MM.1S (cell line): ENCODE results near the gene TUBGCP3.

Experiments
- DNase-seq: peaks from one replicate; pipeline ENCODE4 v3.0.0-alpha.2; 2015
- H2AFZ ChIP-seq: fragments of 300-600 bp; sonication (generic); 2 replicates; pipeline ENCODE4 v1.6.0; 2016; ENCODE audit warnings: antibody characterized with exemption, low read length
- H3F3A ChIP-seq: fragments of 300-600 bp; sonication (generic); 2 replicates; pipeline ENCODE4 v1.6.1; 2016; ENCODE audit warnings: mild to moderate bottlenecking, antibody characterized with exemption, low read length, moderate library complexity, mixed read lengths; ENCODE audit not compliant: insufficient read depth
- H3K27ac ChIP-seq: fragments of 300-600 bp; sonication (generic); 2 replicates; pipeline ENCODE4 v1.5.1; 2016; ENCODE audit warnings: mild to moderate bottlenecking, low read length
- H3K27me3 ChIP-seq: fragments of 300-600 bp; sonication (generic); replicated peaks from 2 replicates; pipeline ENCODE4 v1.6.0; 2016; ENCODE audit warnings: low read length; ENCODE audit not compliant: insufficient read depth
- H3K36me3 ChIP-seq: fragments of 300-600 bp; sonication (generic); replicated peaks from 2 replicates; pipeline ENCODE4 v1.6.1; 2016; ENCODE audit warnings: mild to moderate bottlenecking, low read length, mixed read lengths; ENCODE audit not compliant: insufficient read depth
- H3K4me1 ChIP-seq: fragments of 300-600 bp; sonication (generic); 2 replicates; pipeline ENCODE4 v1.6.1; 2016; ENCODE audit warnings: low read length, mixed read lengths
- H3K4me2 ChIP-seq: fragments of 300-600 bp; sonication (generic); 2 replicates; pipeline ENCODE4 v1.6.0; 2016; ENCODE audit warnings: low read depth, low read length
- H3K4me3 ChIP-seq: fragments of 300-600 bp; sonication (generic); 2 replicates; pipeline ENCODE4 v1.5.1; 2016; ENCODE audit warnings: low read length, mixed read lengths
- H3K79me2 ChIP-seq: fragments of 300-600 bp; sonication (generic); 2 replicates; pipeline ENCODE4 v1.6.1; 2016; ENCODE audit warnings: mixed run types, low read length, mixed read lengths
- H3K9ac ChIP-seq: fragments of 300-600 bp; sonication (generic); 2 replicates; pipeline ENCODE4 v1.6.1; 2016; ENCODE audit warnings: low read length, mixed read lengths
- H3K9me2 ChIP-seq: fragments of 300-600 bp; sonication (generic); replicated peaks from 2 replicates; pipeline ENCODE4 v1.6.1; 2016; ENCODE audit warnings: mild to moderate bottlenecking, low read length, mixed read lengths; ENCODE audit not compliant: insufficient read depth
- H3K9me3 ChIP-seq: fragments of 300-600 bp; sonication (generic); replicated peaks from 2 replicates; pipeline ENCODE4 v1.6.1; 2016; ENCODE audit warnings: mild to moderate bottlenecking, low read length, mixed read lengths; ENCODE audit not compliant: insufficient read depth
- H4K20me1 ChIP-seq: fragments of 300-600 bp; sonication (generic); 2 replicates; pipeline ENCODE4 v1.6.1; 2016; ENCODE audit warnings: mild to moderate bottlenecking, low read length, moderate library complexity, mixed read lengths; ENCODE audit not compliant: insufficient read depth
- CTCF ChIP-seq: fragments of 300-600 bp; sonication (generic); IDR thresholded peaks from 2 replicates; pipeline ENCODE4 v1.5.1; 2016; ENCODE audit warnings: antibody characterized with exemption, low read length, mixed read lengths
- EZH2 ChIP-seq: fragments of 300-600 bp; sonication (generic); optimal IDR thresholded peaks from 2 replicates; pipeline ENCODE3; 2017; ENCODE audit warnings: low read depth, mild to moderate bottlenecking, antibody characterized with exemption, low read length, mixed read lengths
- EZH2phosphoT487 ChIP-seq: fragments of 300-600 bp; sonication (generic); IDR thresholded peaks from 2 replicates; pipeline ENCODE4 v1.6.1; 2018; ENCODE audit warnings: antibody characterized with exemption, low read length

TUBGCP3 gene

GRCh38 chr13:112627161-112627560 is 39.2 kb upstream of the TUBGCP3 start:
- H3K27ac ChIP-seq, result no peak overlapping the region
- H3K4me2 ChIP-seq, result no peak overlapping the region
- DNase-seq, result no peak
- H3K9me2 ChIP-seq, result no peaks in the 10 kb centered on the region
- H3K4me1 ChIP-seq, result peaks cover 4% of the 10 kb centered on the region; the same call in 1 of the 2 replicates
- H3K27me3 ChIP-seq, result no peaks in the 10 kb centered on the region
- H3F3A ChIP-seq, result no peaks in the 10 kb centered on the region
- no peak overlapping the region for H2AFZ ChIP-seq
- H3K79me2 ChIP-seq, result no peaks in the 10 kb centered on the region
- TF ChIP-seq EZH2phosphoT487 (no peak), EZH2 (no peak), CTCF (no peak)
- no peaks in the 10 kb centered on the region for H3K9me3 ChIP-seq
- no peaks in the 10 kb centered on the region for H4K20me1 ChIP-seq
- no peak overlapping the region for H3K4me3 ChIP-seq
- no peaks in the 10 kb centered on the region for H3K36me3 ChIP-seq
- no peak overlapping the region for H3K9ac ChIP-seq

- Histone ChIP-seq H3F3A (no peaks in the 10 kb centered on the region), H3K4me2 (no peak overlapping the region), H3K4me1 (peaks cover 4% of the 10 kb centered on the region; the same call in 1 of the 2 replicates), H2AFZ (no peak overlapping the region), H3K4me3 (no peak overlapping the region), H3K79me2 (no peaks in the 10 kb centered on the region), H3K9me2 (no peaks in the 10 kb centered on the region), H3K27me3 (no peaks in the 10 kb centered on the region), H3K9ac (no peak overlapping the region), H4K20me1 (no peaks in the 10 kb centered on the region), H3K36me3 (no peaks in the 10 kb centered on the region), H3K27ac (no peak overlapping the region), H3K9me3 (no peaks in the 10 kb centered on the region)
- TF ChIP-seq EZH2phosphoT487, result no peak
- TF ChIP-seq CTCF, result no peak
- TF ChIP-seq EZH2, result no peak
- DNase-seq, result no peak
These were observed 38.8 kb upstream of the TUBGCP3 start for GRCh38 chr13:112626761-112627160.

- Histone ChIP-seq H3K9ac (no peak overlapping the region), H3K9me3 (no peaks in the 10 kb centered on the region), H2AFZ (no peak overlapping the region), H3K36me3 (no peaks in the 10 kb centered on the region), H3K79me2 (no peaks in the 10 kb centered on the region), H4K20me1 (no peaks in the 10 kb centered on the region), H3K4me2 (no peak overlapping the region), H3K4me1 (peaks cover 4% of the 10 kb centered on the region; the same call in 1 of the 2 replicates), H3K4me3 (no peak overlapping the region), H3K27me3 (no peaks in the 10 kb centered on the region), H3K27ac (no peak overlapping the region), H3K9me2 (no peaks in the 10 kb centered on the region), H3F3A (no peaks in the 10 kb centered on the region)
- DNase-seq, result no peak
- TF ChIP-seq CTCF (no peak), EZH2phosphoT487 (no peak), EZH2 (no peak)
These were observed 38.2 kb upstream of the TUBGCP3 start for GRCh38 chr13:112626124-112626523.
